Measurements from ENCODE around the gene EXPH5. TPM values are rescaled to one million over a fixed set of nuclear protein-coding genes. Genes with fewer than 3 reads are reported as not detected.

EXPH5 gene
- total RNA-seq, 1 experiment from 2014 or later: 13.5 TPM

- Histone ChIP-seq H3K9me2 (replicated peaks; ENCODE audit: low read length) (no peaks in the 10 kb centered on the region), H3K4me2 (ENCODE audit: low read length) (no peak overlapping the region), H3K79me2 (ENCODE audit: low read length) (no peaks in the 10 kb centered on the region), H3K36me3 (ENCODE audit: low read depth, low read length) (peaks cover 31% of the 10 kb centered on the region), H3K4me1 (ENCODE audit: insufficient read depth, low read length) (no peaks in the 10 kb centered on the region), H3K27ac (ENCODE audit: low read length) (no peak overlapping the region), H3F3A (ENCODE audit: low read length, unreplicated experiment) (no peaks in the 10 kb centered on the region), H3K4me3 (ENCODE audit: low read length) (no peak overlapping the region), H3K9ac (ENCODE audit: low read length) (no peak overlapping the region), H4K20me1 (ENCODE audit: low read length) (no peaks in the 10 kb centered on the region), H3K27me3 (ENCODE audit: low read length) (no peaks in the 10 kb centered on the region), H3K9me3 (ENCODE audit: low read length) (no peaks in the 10 kb centered on the region), H2AFZ (ENCODE audit: low read length) (no peak overlapping the region)
- intact Hi-C loops (cut with micrococcal nuclease): no loop called here
- POLR2A ChIA-PET (ENCODE audit: unreplicated experiment): no interaction called here
- ATAC-seq: peak; percentile 18; the same call in 1 of the 2 replicates
- no TSS peak for BruUV-seq (replicated peaks)
- no peak for DNase-seq
- CTCF ChIA-PET: no interaction called here
- TF ChIP-seq EZH2phosphoT487 (IDR thresholded peaks at IDR 0.05; ENCODE audit: borderline replicate concordance, low read length): no peak
- TF ChIP-seq, protein P1, sequence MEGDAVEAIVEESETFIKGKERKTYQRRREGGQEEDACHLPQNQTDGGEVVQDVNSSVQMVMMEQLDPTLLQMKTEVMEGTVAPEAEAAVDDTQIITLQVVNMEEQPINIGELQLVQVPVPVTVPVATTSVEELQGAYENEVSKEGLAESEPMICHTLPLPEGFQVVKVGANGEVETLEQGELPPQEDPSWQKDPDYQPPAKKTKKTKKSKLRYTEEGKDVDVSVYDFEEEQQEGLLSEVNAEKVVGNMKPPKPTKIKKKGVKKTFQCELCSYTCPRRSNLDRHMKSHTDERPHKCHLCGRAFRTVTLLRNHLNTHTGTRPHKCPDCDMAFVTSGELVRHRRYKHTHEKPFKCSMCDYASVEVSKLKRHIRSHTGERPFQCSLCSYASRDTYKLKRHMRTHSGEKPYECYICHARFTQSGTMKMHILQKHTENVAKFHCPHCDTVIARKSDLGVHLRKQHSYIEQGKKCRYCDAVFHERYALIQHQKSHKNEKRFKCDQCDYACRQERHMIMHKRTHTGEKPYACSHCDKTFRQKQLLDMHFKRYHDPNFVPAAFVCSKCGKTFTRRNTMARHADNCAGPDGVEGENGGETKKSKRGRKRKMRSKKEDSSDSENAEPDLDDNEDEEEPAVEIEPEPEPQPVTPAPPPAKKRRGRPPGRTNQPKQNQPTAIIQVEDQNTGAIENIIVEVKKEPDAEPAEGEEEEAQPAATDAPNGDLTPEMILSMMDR (conservative IDR thresholded peaks at IDR 0.05; ENCODE audit: low read depth, low read length): no peak
- TF ChIP-seq EZH2 (IDR thresholded peaks at IDR 0.05; ENCODE audit: low read length, unreplicated experiment): no peak
Observed at GRCh38 chr11:108508653-108509593, 84.6 kb downstream of the EXPH5 start.

- Histone ChIP-seq H3K9me3 (ENCODE audit: low read length) (no peaks in the 10 kb centered on the region), H3K27me3 (ENCODE audit: low read length) (no peaks in the 10 kb centered on the region), H2AFZ (ENCODE audit: low read length) (peak overlapping the region; percentile 56), H3K9ac (ENCODE audit: low read length) (no peak overlapping the region), H3K9me2 (replicated peaks; ENCODE audit: low read length) (no peaks in the 10 kb centered on the region), H3K4me2 (ENCODE audit: low read length) (peak overlapping the region; percentile 41), H3K4me3 (ENCODE audit: low read length) (no peak overlapping the region), H3K79me2 (ENCODE audit: low read length) (peaks cover 8% of the 10 kb centered on the region), H3F3A (ENCODE audit: low read length, unreplicated experiment) (peaks cover 6% of the 10 kb centered on the region), H3K27ac (ENCODE audit: low read length) (0 out of 2 replicates have a peak overlapping the region, but pooled peaks have one; percentile 1), H3K4me1 (ENCODE audit: insufficient read depth, low read length) (peaks cover 24% of the 10 kb centered on the region), H3K36me3 (ENCODE audit: low read depth, low read length) (no peaks in the 10 kb centered on the region), H4K20me1 (ENCODE audit: low read length) (no peaks in the 10 kb centered on the region)
- DNase-seq: peak; percentile 62
- intact Hi-C loops (cut with micrococcal nuclease): no loop called here
- no TSS peak for BruUV-seq (replicated peaks)
- ChIA-PET POLR2A (ENCODE audit: unreplicated experiment) (no interaction called here), CTCF (no interaction called here)
- TF ChIP-seq EZH2phosphoT487 (IDR thresholded peaks at IDR 0.05; ENCODE audit: borderline replicate concordance, low read length) (no peak), EZH2 (IDR thresholded peaks at IDR 0.05; ENCODE audit: low read length, unreplicated experiment) (no peak)
- TF ChIP-seq, protein P1 (conservative IDR thresholded peaks at IDR 0.05; ENCODE audit: low read depth, low read length): no peak
- no peak for ATAC-seq
Observed at GRCh38 chr11:108501396-108501795, 92.2 kb downstream of the EXPH5 start.

DNA sequence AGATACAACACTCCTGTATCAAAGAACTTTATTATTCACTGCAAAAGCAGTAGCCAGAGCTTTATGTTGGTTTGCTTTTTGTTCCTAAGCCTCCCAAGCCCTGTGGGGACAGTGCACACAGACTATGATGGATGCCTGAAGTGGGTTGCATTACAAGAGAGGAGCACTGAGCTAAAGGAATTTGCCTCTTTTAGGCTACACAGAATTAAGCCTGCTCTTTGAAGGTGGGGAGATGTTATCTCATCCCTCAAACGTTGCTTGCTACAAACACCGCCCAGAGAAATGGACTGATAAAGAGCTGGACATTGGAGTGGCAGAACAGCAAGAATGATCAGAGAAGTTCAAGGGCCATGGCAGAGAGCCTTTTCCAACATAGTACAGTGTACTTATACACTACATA, 92.8 kb downstream of the EXPH5 start:
- Histone ChIP-seq H3K9me2 (replicated peaks; ENCODE audit: low read length) (no peaks in the 10 kb centered on the region), H3K36me3 (ENCODE audit: low read depth, low read length) (no peaks in the 10 kb centered on the region), H3K9ac (ENCODE audit: low read length) (no peak overlapping the region), H4K20me1 (ENCODE audit: low read length) (no peaks in the 10 kb centered on the region), H3K27me3 (ENCODE audit: low read length) (no peaks in the 10 kb centered on the region), H3K79me2 (ENCODE audit: low read length) (peaks cover 14% of the 10 kb centered on the region), H3K9me3 (ENCODE audit: low read length) (no peaks in the 10 kb centered on the region), H3K4me1 (ENCODE audit: insufficient read depth, low read length) (peaks cover 29% of the 10 kb centered on the region), H2AFZ (ENCODE audit: low read length) (no peak overlapping the region; the same call in 1 of the 2 replicates), H3K4me3 (ENCODE audit: low read length) (no peak overlapping the region), H3F3A (ENCODE audit: low read length, unreplicated experiment) (peaks cover 6% of the 10 kb centered on the region), H3K4me2 (ENCODE audit: low read length) (no peak overlapping the region), H3K27ac (ENCODE audit: low read length) (no peak overlapping the region)
- POLR2A ChIA-PET (ENCODE audit: unreplicated experiment): no interaction called here
- ATAC-seq (no peak), DNase-seq (no peak)
- intact Hi-C loops (cut with micrococcal nuclease): no loop called here
- CTCF ChIA-PET: no interaction called here
- BruUV-seq (replicated peaks): no TSS peak
- TF ChIP-seq EZH2phosphoT487 (IDR thresholded peaks at IDR 0.05; ENCODE audit: borderline replicate concordance, low read length) (no peak), EZH2 (IDR thresholded peaks at IDR 0.05; ENCODE audit: low read length, unreplicated experiment) (no peak)
- TF ChIP-seq, protein P1 (conservative IDR thresholded peaks at IDR 0.05; ENCODE audit: low read depth, low read length): no peak
